ENCODE measurements around the gene ZEB2.

The ZEB2 gene

GRCh38 chr2:144468823-144469595 is 50.9 kb downstream of the ZEB2 start:
- DNase-seq, result no peak

GRCh38 chr2:144467502-144468137 is 52.3 kb downstream of the ZEB2 start:
- no peak for DNase-seq

- DNase-seq, result no peak
Observed at GRCh38 chr2:144466637-144467036, 53.3 kb downstream of the ZEB2 start.

- DNase-seq, result no peak
Observed at GRCh38 chr2:144465749-144466148, 54.2 kb downstream of the ZEB2 start.

- DNase-seq, result no peak
Observed at GRCh38 chr2:144464730-144465129, 55.2 kb downstream of the ZEB2 start.

- no peak for DNase-seq
Observed at GRCh38 chr2:144463266-144463665, 56.7 kb downstream of the ZEB2 start.

GRCh38 chr2:144462266-144462665 is 57.7 kb downstream of the ZEB2 start:
- DNase-seq, result no peak

GRCh38 chr2:144461308-144461766 is 58.6 kb downstream of the ZEB2 start:
- peak; percentile 66 for DNase-seq

- no peak for DNase-seq
Observed at GRCh38 chr2:144460727-144461307, 59.1 kb downstream of the ZEB2 start.

- no peak for DNase-seq
Observed at GRCh38 chr2:144459937-144460336, 60.0 kb downstream of the ZEB2 start.

- no peak for DNase-seq
Observed at GRCh38 chr2:144459286-144459685, 60.6 kb downstream of the ZEB2 start.

GRCh38 chr2:144458541-144458940 is 61.4 kb downstream of the ZEB2 start:
- no peak for DNase-seq

- DNase-seq, result no peak
Observed at GRCh38 chr2:144456680-144457079, 63.2 kb downstream of the ZEB2 start.

GRCh38 chr2:144455987-144456386 is 63.9 kb downstream of the ZEB2 start:
- no peak for DNase-seq

GRCh38 chr2:144454466-144455287 is 65.2 kb downstream of the ZEB2 start:
- no peak for DNase-seq

- DNase-seq, result no peak
Observed at GRCh38 chr2:144453486-144454158, 66.3 kb downstream of the ZEB2 start.

GRCh38 chr2:144452989-144453336 is 67.0 kb downstream of the ZEB2 start:
- DNase-seq, result no peak

- DNase-seq, result peak; percentile 36
Observed at GRCh38 chr2:144452169-144452988, 67.5 kb downstream of the ZEB2 start.

GRCh38 chr2:144451443-144451842 is 68.5 kb downstream of the ZEB2 start:
- DNase-seq, result no peak

- no peak for DNase-seq
Observed at GRCh38 chr2:144449028-144449406, 70.9 kb downstream of the ZEB2 start.

- no peak for DNase-seq
Observed at GRCh38 chr2:144448389-144449027, 71.4 kb downstream of the ZEB2 start.
